ENCODE measurements around the gene RANGAP1. TPM values are rescaled to one million over a fixed set of nuclear protein-coding genes. Genes with fewer than 3 reads are reported as not detected.

Gene RANGAP1
- total and polyA plus RNA-seq, 2 of the 8 experiments (the other 6 are each of a cell fraction or from before 2014, with no cell fraction given), result 121 to 171 TPM

- TF ChIP-seq ATF2 (IDR thresholded peaks at IDR 0.05; ENCODE audit: low read length) (no peak), GABPA (IDR thresholded peaks at IDR 0.05; ENCODE audit: borderline replicate concordance, insufficient read depth, low read length) (no peak), USF2 (IDR thresholded peaks at IDR 0.05; ENCODE audit: low read length) (0 out of 2 replicates have a peak, but pooled peaks have one; percentile 8)
Observed at GRCh38 chr22:41204992-41205900, 80.7 kb downstream of the RANGAP1 start, which contains the start of gene L3MBTL2 (continued).
